Stimulated activated CD4-positive, alpha-beta T cell treated with anti-CD3 and anti-CD28 coated beads, Interleukin-12 subunit alpha, Interleukin-12 subunit beta, amount 100 ng/mL, for 48 hours (primary cell): Measurements from ENCODE around the gene PLEK.
"Not testable (repeated sequence)": the region's sequence is repeated elsewhere in the genome, so short reads cannot be mapped to it uniquely, and the experiment has no call there.

Experiments used
- DNase-seq, 3 donors: peaks; one replicate each; pipeline ENCODE4 v3.0.0-alpha.2; 2020; ENCODE audit warnings: low read depth in 2 of 3, low spot score in 1 of 3

The PLEK gene

DNA sequence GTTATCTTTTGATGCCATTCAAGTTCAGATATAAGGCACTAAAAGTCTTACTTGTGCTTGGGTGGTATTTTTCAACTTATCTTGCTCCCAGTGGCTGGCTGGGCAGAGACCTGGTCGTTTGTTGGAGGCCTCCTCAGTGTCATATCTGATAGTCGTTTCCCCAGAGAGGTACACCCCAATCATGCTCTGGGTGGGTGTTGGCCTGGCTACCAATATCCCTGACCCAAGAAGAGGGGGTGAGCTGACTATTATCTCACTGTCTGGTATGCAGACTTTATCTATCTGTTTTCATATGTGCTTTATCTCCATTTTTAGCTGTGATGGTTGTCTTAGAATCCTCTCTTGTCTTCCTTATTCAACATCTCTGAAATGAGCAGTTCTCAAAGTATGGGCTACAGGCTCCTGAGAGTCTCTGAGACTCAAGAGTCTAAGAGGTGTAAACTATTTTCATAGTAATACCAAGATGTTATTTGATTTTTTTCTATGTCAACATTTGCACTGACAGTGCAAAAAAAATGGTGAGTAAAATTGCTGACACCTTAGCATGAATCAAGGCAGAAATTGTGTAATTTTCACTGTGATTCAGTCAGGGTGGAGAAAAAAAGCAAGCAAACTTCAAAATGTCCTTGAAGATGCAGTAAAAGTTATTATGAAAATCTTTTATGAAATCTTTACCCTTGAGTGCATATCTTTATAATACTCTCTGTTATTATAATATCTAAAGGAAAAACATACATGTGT is 12.3 kb upstream of the PLEK start:
- no peak for DNase-seq

DNA sequence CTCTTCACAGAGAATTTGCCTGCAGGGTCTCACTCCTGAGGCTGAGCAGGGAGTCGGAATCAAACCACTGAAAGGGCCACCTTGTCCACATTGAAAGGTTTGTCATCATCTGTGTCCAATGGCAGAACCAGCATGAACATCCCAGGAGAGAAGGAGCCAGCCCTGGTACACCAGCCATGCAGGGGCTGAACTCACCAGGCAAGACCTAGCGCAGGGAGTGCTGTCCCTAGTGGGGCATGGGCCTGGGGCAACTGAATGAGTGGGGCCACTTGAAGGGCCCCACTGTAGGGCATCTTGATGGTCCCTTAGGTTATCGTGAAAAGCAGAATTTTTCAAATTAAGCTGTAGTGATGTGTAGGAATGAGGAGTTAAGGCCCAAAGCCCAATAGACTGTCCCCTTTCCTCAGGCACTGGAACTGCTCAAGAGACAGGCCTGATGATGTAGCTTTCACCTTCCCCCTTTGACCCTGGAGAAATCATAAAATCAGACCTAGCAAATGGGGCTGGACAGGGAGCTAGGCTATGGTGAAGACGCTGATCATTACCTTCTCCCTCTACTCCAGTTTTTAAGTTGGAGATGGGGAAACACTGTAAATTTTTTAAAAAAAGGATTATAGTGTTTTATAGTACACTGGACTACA is 8.4 kb upstream of the PLEK start:
- no peak for DNase-seq

DNA sequence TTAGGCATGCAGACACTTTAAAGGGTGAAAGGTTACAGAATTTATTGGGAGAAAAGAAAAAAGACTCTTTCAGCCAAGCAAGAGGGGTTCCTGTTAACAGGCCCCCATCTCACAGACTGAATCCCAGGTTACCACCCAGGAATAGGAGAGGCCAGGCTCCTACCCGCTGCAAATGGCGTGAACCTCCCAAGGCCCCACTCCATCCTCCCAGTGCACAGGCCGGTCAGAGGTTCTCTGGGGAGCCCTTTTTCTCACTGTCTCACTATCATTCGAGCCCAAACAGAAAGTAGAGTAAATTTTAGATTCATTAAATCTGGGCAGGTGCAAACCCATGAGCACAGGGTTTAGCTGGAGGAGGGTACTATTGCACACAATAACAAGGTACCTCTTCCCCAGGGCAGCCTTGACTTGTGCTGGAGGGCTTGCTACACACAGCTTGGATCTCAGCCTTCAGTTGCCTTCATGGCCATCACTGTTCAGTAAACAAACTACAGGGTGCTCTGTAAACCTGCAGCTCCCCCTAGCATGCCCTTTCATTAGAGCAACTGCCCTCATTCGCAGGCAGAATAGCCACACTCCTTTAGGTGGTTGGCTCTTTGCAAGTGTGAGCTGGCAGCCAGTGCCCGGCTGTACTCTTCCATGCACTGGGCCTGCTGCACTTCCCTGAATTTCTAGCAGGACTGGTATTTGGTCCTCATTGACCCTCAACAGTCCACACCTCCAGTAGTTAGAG is 7.3 kb upstream of the PLEK start:
- DNase-seq, result no peak

DNA sequence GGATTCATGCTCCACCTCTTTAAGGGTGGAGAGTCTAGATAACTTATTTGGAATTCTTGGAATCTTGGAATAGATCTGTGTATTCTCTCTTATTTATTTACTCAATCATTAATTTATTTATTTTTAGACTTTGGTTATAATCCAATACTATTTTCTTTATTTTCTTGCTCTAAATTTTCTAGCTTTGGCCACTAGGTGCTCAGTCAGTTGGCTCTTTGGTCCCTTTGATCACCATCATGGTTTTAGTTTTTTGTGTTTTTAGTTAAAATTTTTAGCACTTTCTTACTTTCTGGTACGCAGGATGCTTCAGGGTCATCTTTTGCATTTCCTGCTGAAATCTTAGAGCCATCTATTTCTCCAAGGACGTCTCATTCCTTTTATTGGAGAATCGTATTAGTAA is 5.2 kb upstream of the PLEK start:
- no peak for DNase-seq

DNA sequence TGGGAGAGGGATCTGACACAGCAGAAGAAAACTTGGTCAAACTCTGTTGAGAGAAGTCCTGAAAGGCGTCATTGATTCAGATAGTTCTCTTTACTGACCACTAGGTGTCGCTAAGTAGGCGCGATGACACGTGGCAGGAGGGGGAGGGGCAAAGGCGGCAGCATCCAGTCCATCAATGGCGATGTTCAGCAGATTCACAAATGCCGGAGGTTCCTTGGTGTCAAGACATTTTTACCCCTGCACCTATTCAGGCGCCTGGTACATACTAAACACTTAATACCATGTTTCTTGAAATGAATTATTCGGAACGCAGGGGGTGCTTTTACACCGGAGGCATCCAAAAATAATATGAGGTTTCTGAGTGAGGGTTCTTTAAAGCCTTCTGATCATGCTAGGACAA is 3.0 kb upstream of the PLEK start:
- DNase-seq, result peak; percentile 66 to 80 (median 78)

DNA sequence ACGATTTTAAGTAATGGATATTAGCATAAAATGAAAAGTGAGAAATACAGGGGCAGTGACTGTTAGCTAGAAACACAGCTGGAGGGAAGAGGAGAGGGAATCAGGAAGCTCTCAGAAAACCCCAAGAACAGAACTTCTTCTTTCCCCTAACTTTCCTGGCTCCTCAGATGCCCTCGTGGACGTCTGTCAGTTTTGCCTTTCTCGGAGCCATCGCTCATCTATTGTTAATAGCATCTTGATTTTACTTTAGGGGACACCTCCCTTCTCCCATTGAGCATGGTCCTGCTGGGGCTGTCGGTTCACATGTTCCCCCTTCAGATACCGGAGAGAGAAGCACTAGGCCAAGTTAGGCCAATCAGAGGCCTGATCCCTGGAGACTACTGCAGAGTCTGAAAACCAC is 2.3 kb upstream of the PLEK start:
- no peak for DNase-seq

DNA sequence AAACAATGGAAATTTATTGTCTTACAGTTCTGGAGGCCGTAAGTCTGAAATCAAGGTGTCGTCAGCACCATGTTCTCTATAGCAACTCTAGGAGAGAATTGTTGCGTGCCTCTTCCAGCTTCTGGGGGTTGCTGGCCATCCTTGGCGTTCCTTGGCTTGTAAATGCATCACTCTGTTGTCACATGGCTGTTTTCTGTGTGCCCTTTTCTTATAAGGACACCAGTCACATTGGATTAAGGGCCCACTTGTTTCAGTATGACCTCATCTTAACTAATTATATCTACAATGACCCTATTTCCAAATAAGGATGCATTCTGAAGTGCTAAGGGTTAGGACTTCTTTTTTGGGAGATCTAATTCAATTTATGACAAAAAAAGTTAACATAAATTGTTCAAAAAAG is 1.4 kb upstream of the PLEK start:
- no peak for DNase-seq

DNA sequence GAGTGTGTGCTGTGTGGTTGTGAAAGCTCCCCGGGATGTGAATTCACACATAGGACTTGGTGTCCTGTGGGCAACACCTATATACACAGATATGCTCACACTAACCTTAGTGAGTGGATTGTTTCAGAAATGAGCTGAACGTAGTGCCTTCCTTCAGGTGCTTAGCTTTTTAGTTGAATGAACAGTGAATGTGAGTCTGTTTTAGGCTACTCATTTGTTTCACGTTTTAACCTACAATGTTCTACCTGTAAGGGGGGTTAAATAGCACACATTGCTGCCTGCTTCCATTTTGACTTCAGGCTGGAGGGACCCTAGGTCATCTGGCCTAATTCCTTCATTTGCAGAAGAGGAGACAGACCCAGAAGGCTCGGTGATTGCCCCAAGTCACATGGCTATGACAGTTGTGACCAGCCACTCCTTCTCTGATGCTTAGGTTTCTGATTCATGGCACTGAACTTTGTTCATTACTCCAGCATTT is 1.0 kb downstream of the PLEK start:
- DNase-seq, result no peak

DNA sequence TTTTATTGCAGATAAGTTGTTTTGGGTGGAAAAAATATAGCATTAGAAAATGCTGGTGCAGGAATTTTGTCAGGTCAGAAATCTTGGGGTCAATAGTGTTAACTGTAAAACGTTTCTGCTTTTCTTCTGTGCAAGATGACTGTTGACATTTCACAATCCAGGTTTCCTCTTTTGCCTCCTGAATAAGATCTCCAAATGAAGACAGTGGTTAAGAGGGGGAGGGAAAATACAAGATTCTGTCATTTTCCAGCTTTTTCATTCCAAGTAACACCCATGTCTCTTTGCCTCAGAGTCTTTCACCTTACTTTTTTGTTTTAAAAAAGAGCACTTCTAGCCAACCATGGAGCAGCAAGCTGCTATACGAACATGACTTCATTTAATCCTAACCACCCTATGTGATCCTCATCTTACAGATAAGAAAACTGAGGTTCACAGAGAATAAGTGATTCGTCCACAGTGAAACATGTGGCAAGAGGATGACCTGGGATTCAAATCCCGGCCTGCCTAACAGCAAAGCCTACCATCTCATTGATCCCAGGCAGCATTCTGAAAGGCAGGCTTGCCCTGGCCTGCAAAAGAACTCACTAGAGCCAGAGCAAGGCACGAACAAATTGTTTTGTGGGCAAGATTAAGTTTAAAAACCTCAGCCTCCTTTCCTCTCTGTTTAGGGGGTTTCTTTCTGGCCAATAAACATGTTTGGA is 3.0 kb downstream of the PLEK start:
- DNase-seq, result no peak

DNA sequence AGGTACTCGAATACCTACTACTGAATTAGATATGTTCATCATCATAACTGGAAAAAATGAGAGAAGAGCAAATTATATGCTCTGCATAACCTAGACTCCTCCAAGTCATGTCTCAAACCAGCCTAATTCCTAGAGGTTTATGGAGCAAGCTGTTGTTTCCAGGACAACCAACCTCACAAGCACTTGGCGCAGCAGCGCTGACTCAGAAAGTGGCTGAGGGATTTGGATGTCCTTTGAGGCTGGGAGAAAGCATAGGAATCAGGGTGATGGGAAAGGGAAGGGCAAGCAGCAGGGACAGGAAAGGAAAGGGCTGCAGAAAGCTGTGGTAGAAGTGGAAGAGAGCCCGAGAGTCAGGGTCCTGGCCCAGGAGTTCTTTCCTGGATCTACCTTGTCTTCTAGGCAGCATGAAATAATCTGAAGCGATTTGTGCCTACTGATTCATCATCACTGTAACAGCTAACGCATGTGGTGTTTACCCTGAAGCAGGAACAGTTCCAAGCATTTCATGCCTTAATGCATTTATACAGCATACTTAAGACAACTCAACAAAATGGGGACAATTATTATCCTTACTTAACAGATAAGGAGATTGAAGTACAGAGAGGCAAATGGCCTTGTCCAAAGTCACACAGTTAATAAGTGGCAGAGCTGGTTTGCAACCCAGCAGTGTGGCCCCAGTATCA is 3.7 kb downstream of the PLEK start:
- DNase-seq, result no peak

DNA sequence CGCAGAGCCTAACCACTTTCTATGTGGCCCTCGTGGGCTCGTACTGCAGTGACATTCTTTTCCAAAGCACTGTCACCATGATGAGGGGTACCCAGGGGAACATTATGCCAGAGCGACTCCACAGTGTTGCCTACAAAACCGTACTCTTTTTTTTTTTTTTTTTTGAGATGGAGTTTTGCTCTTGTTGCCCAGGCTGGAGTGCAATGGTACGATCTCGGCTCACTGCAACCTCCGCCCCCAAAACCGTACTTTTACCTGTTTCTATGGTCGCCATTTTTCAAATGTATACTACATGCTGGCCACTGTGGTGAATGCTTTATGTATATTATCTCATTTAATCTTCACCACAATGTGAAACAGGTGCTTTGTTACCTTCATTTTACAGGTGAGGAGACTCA is 4.3 kb downstream of the PLEK start:
- DNase-seq, result no peak

DNA sequence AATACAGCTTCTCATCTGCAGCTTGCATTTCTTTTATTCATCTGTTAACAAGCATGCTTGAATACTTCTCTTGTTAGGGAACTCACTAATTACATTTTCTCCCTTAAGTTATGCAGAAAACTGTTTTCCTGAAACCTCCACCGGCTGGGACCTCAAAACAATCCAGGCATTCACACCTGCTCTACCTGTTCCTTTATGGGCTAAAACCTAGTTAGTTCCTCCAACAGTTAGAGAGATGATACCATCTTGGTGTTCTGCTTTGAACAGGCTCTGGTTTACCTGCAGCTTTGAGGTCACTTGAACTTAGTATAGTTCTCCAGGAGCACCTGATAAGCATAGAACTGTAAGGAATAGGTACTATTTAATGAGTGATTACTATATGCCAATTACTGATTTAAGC is 6.1 kb downstream of the PLEK start:
- DNase-seq, result no peak

DNA sequence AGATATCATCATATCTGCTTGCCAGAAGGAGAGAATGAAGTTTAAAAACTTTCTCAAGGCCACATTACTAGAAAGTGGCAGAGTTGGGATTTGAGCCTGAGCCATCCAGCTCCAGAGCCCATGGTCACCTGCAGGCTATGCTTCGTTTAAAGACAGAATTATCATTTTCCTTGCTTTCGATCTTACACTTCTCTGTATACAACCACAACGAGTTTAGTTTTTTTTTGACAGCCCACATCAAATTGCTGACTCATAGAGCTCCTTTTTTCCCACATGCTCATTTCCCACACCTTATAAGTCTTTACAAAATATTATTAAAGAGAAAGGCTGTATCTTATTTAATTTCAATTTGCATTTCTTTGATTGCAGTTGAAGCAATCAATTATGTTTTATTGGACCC is 6.5 kb downstream of the PLEK start:
- no peak for DNase-seq

DNA sequence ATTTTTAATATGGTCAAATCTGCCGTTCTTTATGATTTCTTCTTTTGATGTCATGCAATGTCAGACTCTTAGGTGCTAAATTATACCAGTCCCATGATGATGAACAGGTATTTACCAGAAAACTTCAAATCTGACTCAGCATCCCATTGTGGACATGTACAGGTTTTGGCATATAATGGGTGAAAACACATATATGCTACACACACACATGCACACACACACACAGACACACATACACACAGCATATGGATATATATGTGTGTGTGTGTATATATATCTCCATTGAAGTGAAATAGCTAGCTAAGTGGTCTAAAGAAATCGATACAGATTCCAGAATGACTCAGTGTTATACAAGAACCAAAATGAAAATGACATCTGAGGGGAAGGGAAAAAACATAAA is 7.4 kb downstream of the PLEK start:
- no peak for DNase-seq

DNA sequence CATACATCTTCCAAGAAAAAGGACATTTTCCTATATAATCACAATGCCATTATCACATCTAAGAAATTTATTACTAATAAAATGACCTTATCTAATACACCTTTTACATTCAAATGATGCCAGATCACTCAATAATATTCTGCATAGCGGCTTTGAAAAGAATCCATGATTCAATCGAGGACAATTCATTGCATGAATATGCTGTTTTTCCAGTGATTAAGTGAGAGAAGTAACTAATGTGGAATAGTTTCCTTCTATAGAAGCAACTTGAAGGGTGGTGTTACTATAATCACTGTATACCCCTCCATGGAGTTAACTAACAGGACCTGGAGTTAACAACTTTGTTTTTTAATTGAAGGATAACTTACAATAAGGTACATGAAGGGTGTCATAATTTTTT is 9.1 kb downstream of the PLEK start:
- no peak for DNase-seq

DNA sequence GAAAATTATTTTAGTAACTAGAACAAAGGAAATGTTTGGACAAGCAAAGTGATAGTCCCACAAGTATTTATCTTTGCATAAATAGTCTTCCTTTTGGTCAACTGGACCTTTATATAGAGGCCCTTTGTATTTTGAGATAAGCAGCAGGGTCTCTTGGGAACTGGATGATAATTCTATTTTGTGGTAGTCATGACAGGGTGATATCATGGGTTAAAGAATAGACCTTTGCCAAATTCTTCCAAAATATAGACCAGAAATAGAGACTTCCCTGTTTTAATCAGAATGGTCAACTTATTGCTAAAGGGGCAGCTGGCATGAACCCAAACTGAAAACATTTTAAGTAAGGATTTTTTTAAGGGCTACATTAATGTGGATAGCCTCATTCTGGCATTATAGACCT is 10.5 kb downstream of the PLEK start:
- DNase-seq, result no peak

DNA sequence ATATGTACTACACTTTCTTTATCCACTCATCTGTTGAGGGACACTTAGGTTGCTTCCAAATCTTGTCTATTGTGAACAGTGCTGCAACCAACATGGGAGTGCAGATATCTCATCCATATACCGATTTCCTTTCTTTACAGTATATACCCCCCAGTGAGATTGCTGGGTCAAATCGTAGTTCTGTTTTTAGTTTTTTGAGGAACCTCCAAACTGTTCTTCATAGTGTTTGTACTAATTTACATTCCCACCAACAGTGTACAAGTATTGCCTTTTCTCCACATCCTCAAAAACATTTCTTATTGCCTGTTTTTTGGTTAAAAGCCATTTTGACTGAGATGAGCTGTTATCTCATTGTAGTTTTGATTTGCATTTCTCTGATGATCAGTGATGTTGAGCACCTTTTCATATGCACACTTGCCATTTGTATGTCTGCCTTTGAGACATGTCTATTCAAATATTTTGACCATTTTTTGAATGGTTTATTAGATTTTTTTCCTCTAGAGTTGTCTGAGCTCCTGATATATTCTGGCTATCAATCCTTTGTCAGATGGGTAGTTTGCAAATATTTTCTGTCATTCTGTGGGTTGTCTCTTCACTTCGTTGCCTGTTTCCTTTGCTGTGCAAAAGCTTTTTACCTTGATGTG is 12.2 kb downstream of the PLEK start:
- no peak for DNase-seq

DNA sequence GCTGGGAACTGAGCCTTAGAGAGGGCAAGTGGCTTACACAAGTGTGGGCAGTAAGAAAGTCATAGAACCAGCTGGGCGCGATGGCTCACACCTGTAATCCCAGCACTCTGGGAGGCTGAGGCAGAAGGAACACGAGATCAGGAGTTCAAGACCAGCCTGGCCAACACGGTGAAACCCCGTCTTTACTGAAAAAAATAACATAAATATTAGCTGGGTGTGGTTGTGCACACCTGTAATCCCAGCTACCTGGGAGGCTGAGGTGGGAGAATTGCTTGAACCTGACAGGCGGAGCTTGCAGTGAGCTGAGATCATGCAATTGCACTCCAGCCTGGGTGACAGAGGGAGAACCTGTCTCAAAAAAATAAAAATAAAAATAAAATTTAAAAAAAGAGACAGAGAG is 13.7 kb downstream of the PLEK start:
- DNase-seq, result not testable (repeated sequence)

DNA sequence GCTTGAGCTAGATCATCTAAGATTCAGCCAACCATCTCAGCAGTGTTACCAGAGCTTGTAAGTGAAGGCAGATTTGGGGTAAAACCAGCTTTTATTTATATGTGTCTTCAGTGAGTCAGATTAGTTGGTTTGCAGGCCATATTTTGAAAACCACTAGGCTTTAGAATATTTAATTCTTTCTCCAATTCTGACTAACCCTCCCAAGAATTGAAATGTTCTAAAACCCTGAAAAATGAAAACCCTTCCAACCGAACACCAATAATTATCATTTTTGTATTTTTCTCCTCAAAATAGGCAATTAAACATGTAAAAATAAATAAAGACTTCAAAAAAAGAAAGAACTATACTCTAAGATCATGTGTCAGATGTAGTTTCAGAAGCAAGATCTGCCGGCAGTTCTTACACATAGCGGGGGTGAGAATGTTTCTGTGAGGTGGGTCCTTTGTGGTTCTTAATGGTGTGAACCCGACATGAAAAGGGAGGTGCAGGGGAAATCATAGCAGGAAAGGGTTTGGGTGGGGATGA is 14.2 kb downstream of the PLEK start:
- DNase-seq, result no peak

DNA sequence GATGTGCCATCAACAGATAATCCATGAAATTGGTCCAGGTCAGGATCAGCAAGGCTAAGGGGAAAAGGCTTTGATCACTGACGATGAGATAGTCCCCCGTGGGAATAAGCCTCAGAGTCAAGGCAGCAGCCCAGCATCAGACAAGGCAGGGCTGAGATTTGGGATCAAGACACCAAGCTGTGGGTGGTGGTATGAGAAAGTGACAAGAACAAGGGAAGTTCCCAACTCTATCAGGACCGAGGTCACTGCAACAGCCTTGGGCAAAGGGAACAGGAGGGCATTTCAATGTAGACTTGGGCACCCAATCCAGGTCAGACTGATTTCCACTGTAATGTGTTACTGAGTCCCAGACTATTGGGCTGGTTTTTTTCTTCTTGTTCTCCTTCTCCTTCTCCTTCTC is 18.7 kb downstream of the PLEK start:
- no peak for DNase-seq
